Measurements from ENCODE around the gene BRAP.
"Not testable (repeated sequence)": the region's sequence is repeated elsewhere in the genome, so short reads cannot be mapped to it uniquely, and the experiment has no call there.

BRAP gene

DNA sequence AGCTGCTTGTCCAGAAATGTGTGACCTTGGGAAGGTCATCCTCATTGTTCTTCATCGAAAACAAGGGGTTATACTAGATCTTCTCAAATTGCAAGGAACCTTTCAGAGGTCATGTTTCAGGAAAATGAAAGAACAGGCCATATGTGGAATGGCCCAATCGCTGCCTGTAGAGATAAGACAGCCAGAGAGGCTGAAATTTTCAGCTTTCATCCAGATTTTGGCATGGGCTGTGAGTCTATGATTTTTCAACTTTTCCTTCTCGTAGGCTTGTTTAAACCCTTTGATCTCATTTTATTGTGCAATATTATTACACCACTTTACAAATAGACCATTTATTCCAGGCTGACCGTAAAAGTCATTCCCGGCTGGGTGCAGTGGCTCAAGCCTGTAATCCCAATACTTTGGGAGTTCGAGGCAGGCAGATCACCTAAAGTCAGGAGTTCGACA lies 69.6 kb downstream of the BRAP start:
- H3K9ac ChIP-seq (ENCODE audit: low read length in 2 of 2), result no peak overlapping the region
- H3K4me1 ChIP-seq (ENCODE audit: control insufficient read depth, insufficient read depth, low read length), result no peaks in the 10 kb centered on the region
- no peaks in the 10 kb centered on the region for H3K27me3 ChIP-seq (ENCODE audit: control insufficient read depth in 1 of 2, insufficient read depth in 2 of 2, low read length in 2 of 2)
- H3K27ac ChIP-seq (ENCODE audit: low read length), result no peak overlapping the region
- H3K4me3 ChIP-seq (ENCODE audit: low read length in 2 of 2), result no peak overlapping the region
- no peaks in the 10 kb centered on the region for H3K36me3 ChIP-seq (ENCODE audit: control insufficient read depth in 2 of 2, insufficient read depth in 2 of 2, low read length in 2 of 2)
- H3K9me3 ChIP-seq (ENCODE audit: control insufficient read depth in 2 of 2, low read length in 2 of 2), result no peaks in the 10 kb centered on the region

DNA sequence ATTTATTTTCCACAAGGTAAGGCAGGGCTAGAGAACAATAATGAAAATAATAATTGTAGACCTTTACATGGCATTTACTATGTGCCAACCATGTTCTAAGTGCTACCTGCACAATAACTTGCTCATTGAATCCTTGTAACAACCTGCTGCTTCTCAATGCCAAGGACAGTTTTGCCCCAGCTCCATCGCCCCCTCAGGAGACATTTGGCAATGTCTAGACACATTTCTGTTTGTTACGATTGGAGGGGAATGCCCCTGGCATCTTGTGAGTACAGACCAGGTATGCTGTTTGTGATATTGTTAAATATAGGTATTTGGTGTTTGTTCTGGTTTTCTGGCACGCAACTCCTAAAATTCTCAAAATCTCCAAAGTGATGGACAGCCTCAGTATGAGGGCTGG lies 78.5 kb downstream of the BRAP start:
- Histone ChIP-seq H3K27ac (ENCODE audit: low read length) (no peak overlapping the region), H3K9ac (ENCODE audit: low read length in 2 of 2) (no peak overlapping the region), H3K4me3 (ENCODE audit: low read length in 2 of 2) (no peak overlapping the region), H3K9me3 (ENCODE audit: control insufficient read depth in 2 of 2, low read length in 2 of 2) (no peaks in the 10 kb centered on the region), H3K27me3 (ENCODE audit: control insufficient read depth in 1 of 2, insufficient read depth in 2 of 2, low read length in 2 of 2) (no peaks in the 10 kb centered on the region), H3K4me1 (ENCODE audit: control insufficient read depth, insufficient read depth, low read length) (no peaks in the 10 kb centered on the region), H3K36me3 (ENCODE audit: control insufficient read depth in 2 of 2, insufficient read depth in 2 of 2, low read length in 2 of 2) (no peaks in the 10 kb centered on the region)

GRCh38 chr12:111606767-111607230 lies 79.0 kb downstream of the BRAP start:
- Histone ChIP-seq H3K9me3 (ENCODE audit: control insufficient read depth in 2 of 2, low read length in 2 of 2) (no peaks in the 10 kb centered on the region), H3K27ac (ENCODE audit: low read length) (no peak overlapping the region), H3K27me3 (ENCODE audit: control insufficient read depth in 1 of 2, insufficient read depth in 2 of 2, low read length in 2 of 2) (no peaks in the 10 kb centered on the region), H3K9ac (ENCODE audit: low read length in 2 of 2) (no peak overlapping the region), H3K4me1 (ENCODE audit: control insufficient read depth, insufficient read depth, low read length) (no peaks in the 10 kb centered on the region), H3K36me3 (ENCODE audit: control insufficient read depth in 2 of 2, insufficient read depth in 2 of 2, low read length in 2 of 2) (no peaks in the 10 kb centered on the region), H3K4me3 (ENCODE audit: low read length in 2 of 2) (no peak overlapping the region)

DNA sequence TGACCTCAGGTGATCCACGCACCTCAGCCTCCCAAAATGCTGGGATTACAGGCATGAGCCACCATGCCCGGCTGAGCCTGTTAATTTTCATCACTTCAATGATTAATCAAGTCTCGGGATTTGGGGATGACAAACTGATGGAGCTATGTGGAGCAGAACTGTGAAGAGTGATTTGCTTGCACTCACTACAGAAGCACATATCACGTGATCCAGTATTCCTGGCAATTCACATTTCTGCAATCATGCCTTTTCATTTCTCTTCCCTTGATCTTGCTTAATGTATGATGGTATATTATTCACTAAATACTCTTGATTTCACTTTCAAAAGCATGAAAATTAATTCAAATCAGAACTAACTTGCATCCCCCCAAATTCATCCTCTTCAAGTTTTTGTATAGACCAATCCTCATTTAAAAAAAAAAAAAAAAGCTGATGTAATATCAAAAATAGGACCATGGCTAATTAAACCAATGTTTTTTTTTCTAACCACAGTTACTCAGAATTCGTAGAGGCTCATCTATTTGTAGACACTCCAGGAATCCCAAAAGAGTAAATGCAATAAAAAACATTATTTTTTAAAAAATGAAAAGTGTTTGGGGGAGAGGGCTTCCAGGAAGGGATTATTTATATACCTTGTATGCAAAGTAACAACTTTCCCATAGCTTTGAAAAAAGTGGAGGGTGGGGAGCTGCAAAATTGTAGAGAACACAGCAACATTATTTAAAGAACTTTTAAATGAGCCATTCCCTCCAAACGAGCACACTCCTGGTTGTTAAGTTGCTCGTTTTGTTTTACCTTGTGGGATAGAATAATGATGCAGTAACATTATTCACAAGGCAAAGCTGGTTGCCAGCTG lies 79.6 kb downstream of the BRAP start:
- H3K27me3 ChIP-seq (ENCODE audit: control insufficient read depth in 1 of 2, insufficient read depth in 2 of 2, low read length in 2 of 2), result no peaks in the 10 kb centered on the region
- no peak overlapping the region for H3K27ac ChIP-seq (ENCODE audit: low read length)
- H3K4me3 ChIP-seq (ENCODE audit: low read length in 2 of 2), result no peak overlapping the region
- H3K9ac ChIP-seq (ENCODE audit: low read length in 2 of 2), result no peak overlapping the region
- no peaks in the 10 kb centered on the region for H3K4me1 ChIP-seq (ENCODE audit: control insufficient read depth, insufficient read depth, low read length)
- no peaks in the 10 kb centered on the region for H3K36me3 ChIP-seq (ENCODE audit: control insufficient read depth in 2 of 2, insufficient read depth in 2 of 2, low read length in 2 of 2)
- no peaks in the 10 kb centered on the region for H3K9me3 ChIP-seq (ENCODE audit: control insufficient read depth in 2 of 2, low read length in 2 of 2)

DNA sequence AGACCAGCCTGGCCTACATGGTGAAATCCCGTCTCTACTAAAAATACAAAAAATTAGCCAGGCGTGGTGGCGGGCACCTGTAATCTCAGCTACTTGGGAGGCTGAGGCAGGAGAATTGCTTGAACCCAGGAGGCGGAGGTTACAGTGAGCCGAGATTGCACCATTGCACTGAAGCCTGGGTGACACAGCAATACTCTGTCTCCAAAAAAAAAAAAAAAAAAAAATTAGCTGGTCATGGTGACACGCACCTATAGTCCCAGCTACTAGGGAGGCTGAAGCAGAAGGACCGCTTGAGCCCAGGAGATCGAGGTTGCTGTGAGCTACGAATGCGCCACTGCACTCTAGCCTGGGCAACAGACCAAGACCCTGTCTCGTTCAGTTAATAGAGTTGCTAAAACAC lies 82.9 kb downstream of the BRAP start:
- not testable (repeated sequence) for H3K36me3 ChIP-seq (ENCODE audit: control insufficient read depth in 2 of 2, insufficient read depth in 2 of 2, low read length in 2 of 2); H3K9ac ChIP-seq (ENCODE audit: low read length in 2 of 2); H3K4me3 ChIP-seq (ENCODE audit: low read length in 2 of 2); H3K27ac ChIP-seq (ENCODE audit: low read length); H3K9me3 ChIP-seq (ENCODE audit: control insufficient read depth in 2 of 2, low read length in 2 of 2); H3K27me3 ChIP-seq (ENCODE audit: control insufficient read depth in 1 of 2, insufficient read depth in 2 of 2, low read length in 2 of 2); H3K4me1 ChIP-seq (ENCODE audit: control insufficient read depth, insufficient read depth, low read length)

DNA sequence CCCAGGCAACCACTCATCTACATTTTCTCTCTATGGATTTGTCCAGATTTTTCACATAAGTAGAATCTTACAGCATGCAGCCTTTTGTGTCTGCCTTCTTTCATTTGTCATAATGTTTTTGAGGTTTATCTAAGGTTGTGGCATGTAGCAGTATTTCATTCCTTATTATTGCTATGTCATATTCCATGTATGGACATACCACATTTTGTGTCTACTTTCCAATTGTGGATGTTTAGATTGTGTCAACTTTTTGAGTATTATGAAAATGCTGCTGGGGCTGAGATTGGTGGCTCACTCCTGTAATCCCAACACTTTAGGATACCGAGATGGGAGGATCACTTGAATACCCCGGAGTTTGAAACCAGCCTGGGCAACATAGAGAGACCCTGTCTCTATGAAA lies 83.4 kb downstream of the BRAP start:
- Histone ChIP-seq H3K4me3 (ENCODE audit: low read length in 2 of 2) (no peak overlapping the region), H3K27me3 (ENCODE audit: control insufficient read depth in 1 of 2, insufficient read depth in 2 of 2, low read length in 2 of 2) (no peaks in the 10 kb centered on the region), H3K9me3 (ENCODE audit: control insufficient read depth in 2 of 2, low read length in 2 of 2) (no peaks in the 10 kb centered on the region), H3K27ac (ENCODE audit: low read length) (no peak overlapping the region), H3K36me3 (ENCODE audit: control insufficient read depth in 2 of 2, insufficient read depth in 2 of 2, low read length in 2 of 2) (no peaks in the 10 kb centered on the region), H3K9ac (ENCODE audit: low read length in 2 of 2) (no peak overlapping the region), H3K4me1 (ENCODE audit: control insufficient read depth, insufficient read depth, low read length) (peaks cover 10% of the 10 kb centered on the region)

DNA sequence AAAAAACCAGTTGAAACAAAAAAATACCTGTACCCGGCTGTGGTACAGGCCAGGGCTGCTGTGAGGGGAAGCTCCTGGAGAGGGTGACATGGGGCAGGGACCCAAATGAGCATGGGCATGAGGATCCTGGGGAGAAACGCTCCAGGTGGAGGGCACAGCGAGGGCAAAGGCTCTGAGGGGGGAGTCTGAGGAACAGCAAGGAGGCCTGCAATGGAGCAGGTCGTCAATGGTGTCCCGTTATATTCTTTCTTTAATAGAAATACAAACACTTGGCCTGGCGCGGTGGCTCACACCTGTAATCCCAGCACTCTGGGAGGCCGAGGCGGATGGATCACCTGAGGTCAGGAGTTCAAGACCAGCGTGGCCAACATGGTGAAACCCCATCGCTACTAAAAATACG lies 84.8 kb downstream of the BRAP start:
- H3K9ac ChIP-seq (ENCODE audit: low read length in 2 of 2); H3K36me3 ChIP-seq (ENCODE audit: control insufficient read depth in 2 of 2, insufficient read depth in 2 of 2, low read length in 2 of 2); H3K9me3 ChIP-seq (ENCODE audit: control insufficient read depth in 2 of 2, low read length in 2 of 2); H3K27me3 ChIP-seq (ENCODE audit: control insufficient read depth in 1 of 2, insufficient read depth in 2 of 2, low read length in 2 of 2); H3K4me3 ChIP-seq (ENCODE audit: low read length in 2 of 2); H3K27ac ChIP-seq (ENCODE audit: low read length): not testable (repeated sequence)
- peaks cover 11% of the 10 kb centered on the region for H3K4me1 ChIP-seq (ENCODE audit: control insufficient read depth, insufficient read depth, low read length)

- Histone ChIP-seq H3K4me1 (ENCODE audit: control insufficient read depth, insufficient read depth, low read length) (peaks cover 12% of the 10 kb centered on the region), H3K27ac (ENCODE audit: low read length) (peak overlapping the region; percentile 90), H3K36me3 (ENCODE audit: control insufficient read depth in 2 of 2, insufficient read depth in 2 of 2, low read length in 2 of 2) (no peaks in the 10 kb centered on the region), H3K4me3 (ENCODE audit: low read length in 2 of 2) (peak overlapping the region; percentile 86 to 90), H3K9me3 (ENCODE audit: control insufficient read depth in 2 of 2, low read length in 2 of 2) (no peaks in the 10 kb centered on the region), H3K27me3 (ENCODE audit: control insufficient read depth in 1 of 2, insufficient read depth in 2 of 2, low read length in 2 of 2) (no peaks in the 10 kb centered on the region), H3K9ac (ENCODE audit: low read length in 2 of 2) (peak overlapping the region; percentile 66 to 90)
These were observed 85.5 kb downstream of the BRAP start for GRCh38 chr12:111600205-111600642.

- peak overlapping the region; percentile 86 to 90 for H3K4me3 ChIP-seq (ENCODE audit: low read length in 2 of 2)
These were observed 86.1 kb downstream of the BRAP start for GRCh38 chr12:111599453-111600204.

GRCh38 chr12:111598637-111599452 lies 86.9 kb downstream of the BRAP start, which contains the start of gene ATXN2:
ATXN2 (minus strand) TSS chr12:111599315; CDS start chr12:111599034, 281 bp downstream.
- Histone ChIP-seq H3K4me1 (ENCODE audit: control insufficient read depth, insufficient read depth, low read length) (peaks cover 12% of the 10 kb centered on the region), H3K27me3 (ENCODE audit: control insufficient read depth in 1 of 2, insufficient read depth in 2 of 2, low read length in 2 of 2) (no peaks in the 10 kb centered on the region)

More at GRCh38 chr12:111599453-111600204, 86.1 kb downstream of the BRAP start:
- peaks cover 12% of the 10 kb centered on the region for H3K4me1 ChIP-seq (ENCODE audit: control insufficient read depth, insufficient read depth, low read length)
- H3K9ac ChIP-seq (ENCODE audit: low read length in 2 of 2), result peak overlapping the region; percentile 66 to 90
- H3K36me3 ChIP-seq (ENCODE audit: control insufficient read depth in 2 of 2, insufficient read depth in 2 of 2, low read length in 2 of 2), result no peaks in the 10 kb centered on the region
- H3K9me3 ChIP-seq (ENCODE audit: control insufficient read depth in 2 of 2, low read length in 2 of 2), result no peaks in the 10 kb centered on the region
- H3K27ac ChIP-seq (ENCODE audit: low read length), result peak overlapping the region; percentile 90
- no peaks in the 10 kb centered on the region for H3K27me3 ChIP-seq (ENCODE audit: control insufficient read depth in 1 of 2, insufficient read depth in 2 of 2, low read length in 2 of 2)

More at GRCh38 chr12:111598637-111599452, 86.9 kb downstream of the BRAP start, which contains the start of gene ATXN2:
- Histone ChIP-seq H3K27ac (ENCODE audit: low read length) (peak within 1 kb of the TSS; percentile 90), H3K36me3 (ENCODE audit: control insufficient read depth in 2 of 2, insufficient read depth in 2 of 2, low read length in 2 of 2) (no peaks in the 10 kb centered on the region), H3K9ac (ENCODE audit: low read length in 2 of 2) (peak within 1 kb of the TSS; percentile 66 to 90), H3K4me3 (ENCODE audit: low read length in 2 of 2) (peak within 1 kb of the TSS; percentile 86 to 90), H3K9me3 (ENCODE audit: control insufficient read depth in 2 of 2, low read length in 2 of 2) (no peaks in the 10 kb centered on the region)
